ENCODE results near the gene PCDHGA12.
"Not testable (repeated sequence)": the region's sequence is repeated elsewhere in the genome, so short reads cannot be mapped to it uniquely, and the experiment has no call there.

PCDHGA12 gene

GRCh38 chr5:141412854-141413539 lies 17.3 kb upstream of the PCDHGA12 start, which contains the start of gene PCDHGA10:
Gene PCDHGA10, plus strand, starts transcription at chr5:141412987. Its CDS starts 189 bp downstream, at chr5:141413176.
- H3K4me3 ChIP-seq (ENCODE audit: low read depth, low read length), result peak within 1 kb of the TSS; percentile 77
- DNase-seq (ENCODE audit: low read depth), result peak; percentile 70
- TF ChIP-seq, protein P1, sequence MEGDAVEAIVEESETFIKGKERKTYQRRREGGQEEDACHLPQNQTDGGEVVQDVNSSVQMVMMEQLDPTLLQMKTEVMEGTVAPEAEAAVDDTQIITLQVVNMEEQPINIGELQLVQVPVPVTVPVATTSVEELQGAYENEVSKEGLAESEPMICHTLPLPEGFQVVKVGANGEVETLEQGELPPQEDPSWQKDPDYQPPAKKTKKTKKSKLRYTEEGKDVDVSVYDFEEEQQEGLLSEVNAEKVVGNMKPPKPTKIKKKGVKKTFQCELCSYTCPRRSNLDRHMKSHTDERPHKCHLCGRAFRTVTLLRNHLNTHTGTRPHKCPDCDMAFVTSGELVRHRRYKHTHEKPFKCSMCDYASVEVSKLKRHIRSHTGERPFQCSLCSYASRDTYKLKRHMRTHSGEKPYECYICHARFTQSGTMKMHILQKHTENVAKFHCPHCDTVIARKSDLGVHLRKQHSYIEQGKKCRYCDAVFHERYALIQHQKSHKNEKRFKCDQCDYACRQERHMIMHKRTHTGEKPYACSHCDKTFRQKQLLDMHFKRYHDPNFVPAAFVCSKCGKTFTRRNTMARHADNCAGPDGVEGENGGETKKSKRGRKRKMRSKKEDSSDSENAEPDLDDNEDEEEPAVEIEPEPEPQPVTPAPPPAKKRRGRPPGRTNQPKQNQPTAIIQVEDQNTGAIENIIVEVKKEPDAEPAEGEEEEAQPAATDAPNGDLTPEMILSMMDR (IDR thresholded peaks at IDR 0.05; ENCODE audit: low read depth, low read length, missing control alignments), result peak; percentile 83

- no peak for DNase-seq (ENCODE audit: low read depth)
- H3K4me3 ChIP-seq (ENCODE audit: low read depth, low read length), result peak overlapping the region; percentile 77
- TF ChIP-seq, protein P1 (IDR thresholded peaks at IDR 0.05; ENCODE audit: low read depth, low read length, missing control alignments), result no peak
Measured at GRCh38 chr5:141413540-141414069, 16.7 kb upstream of the PCDHGA12 start.

GRCh38 chr5:141414548-141415274 lies 15.6 kb upstream of the PCDHGA12 start:
- not testable (repeated sequence) for H3K4me3 ChIP-seq (ENCODE audit: low read depth, low read length); DNase-seq (ENCODE audit: low read depth)

GRCh38 chr5:141415275-141415618 lies 15.1 kb upstream of the PCDHGA12 start:
- H3K4me3 ChIP-seq (ENCODE audit: low read depth, low read length), result peak overlapping the region; percentile 37
- not testable (repeated sequence) for DNase-seq (ENCODE audit: low read depth)

GRCh38 chr5:141417494-141418172 lies 12.7 kb upstream of the PCDHGA12 start, which contains the start of gene PCDHGB7:
Gene PCDHGB7, plus strand, starts transcription at chr5:141417677. Its CDS starts 183 bp downstream, at chr5:141417860.
- TF ChIP-seq, protein P1 (IDR thresholded peaks at IDR 0.05; ENCODE audit: low read depth, low read length, missing control alignments), result peak; percentile 78
- not testable (repeated sequence) for DNase-seq (ENCODE audit: low read depth)
- H3K4me3 ChIP-seq (ENCODE audit: low read depth, low read length), result peak within 1 kb of the TSS; percentile 52

DNA sequence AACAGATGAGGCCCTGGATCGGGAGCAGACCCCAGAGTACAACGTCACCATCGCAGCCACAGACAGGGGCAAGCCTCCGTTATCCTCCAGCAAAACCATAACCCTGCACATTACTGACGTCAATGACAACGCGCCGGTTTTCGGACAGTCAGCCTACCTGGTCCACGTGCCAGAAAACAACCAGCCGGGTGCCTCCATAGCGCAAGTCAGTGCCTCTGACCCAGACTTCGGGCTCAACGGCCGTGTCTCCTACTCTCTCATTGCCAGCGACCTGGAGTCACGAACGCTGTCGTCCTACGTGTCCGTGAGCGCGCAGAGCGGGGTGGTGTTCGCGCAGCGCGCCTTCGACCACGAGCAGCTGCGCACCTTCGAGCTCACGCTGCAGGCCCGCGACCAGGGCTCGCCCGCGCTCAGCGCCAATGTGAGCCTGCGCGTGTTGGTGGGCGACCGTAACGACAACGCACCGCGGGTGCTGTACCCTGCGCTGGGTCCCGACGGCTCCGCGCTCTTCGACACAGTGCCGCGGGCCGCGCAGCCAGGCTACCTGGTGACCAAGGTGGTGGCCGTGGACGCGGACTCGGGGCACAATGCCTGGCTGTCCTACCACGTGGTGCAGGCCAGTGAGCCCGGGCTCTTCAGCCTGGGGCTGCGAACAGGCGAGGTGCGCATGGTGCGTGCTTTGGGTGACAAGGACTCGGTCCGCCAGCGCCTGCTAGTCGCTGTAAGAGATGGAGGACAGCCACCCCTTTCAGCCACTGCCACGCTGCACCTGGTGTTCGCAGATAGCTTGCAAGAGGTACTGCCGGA lies 11.0 kb upstream of the PCDHGA12 start:
- TF ChIP-seq, protein P1 (IDR thresholded peaks at IDR 0.05; ENCODE audit: low read depth, low read length, missing control alignments), result no peak
- H3K4me3 ChIP-seq (ENCODE audit: low read depth, low read length), result no peak overlapping the region
- DNase-seq (ENCODE audit: low read depth), result no peak

GRCh38 chr5:141420855-141421488 lies 9.3 kb upstream of the PCDHGA12 start, which contains the start of gene PCDHGA11:
Gene PCDHGA11, plus strand, starts transcription at chr5:141421051. Its CDS starts 177 bp downstream, at chr5:141421228.
- TF ChIP-seq, protein P1 (IDR thresholded peaks at IDR 0.05; ENCODE audit: low read depth, low read length, missing control alignments), result peak; percentile 65
- DNase-seq (ENCODE audit: low read depth), result no peak
- peak within 1 kb of the TSS; percentile 70 for H3K4me3 ChIP-seq (ENCODE audit: low read depth, low read length)
